ENCODE data around the gene PCSK6. TPM values are rescaled to one million over a fixed set of nuclear protein-coding genes. Genes with fewer than 3 reads are reported as not detected.

The PCSK6 gene
- total and polyA plus RNA-seq, 2 of the 8 experiments (the other 6 are each of a cell fraction or from before 2014, with no cell fraction given), result 1.9 to 4.0 TPM

DNA sequence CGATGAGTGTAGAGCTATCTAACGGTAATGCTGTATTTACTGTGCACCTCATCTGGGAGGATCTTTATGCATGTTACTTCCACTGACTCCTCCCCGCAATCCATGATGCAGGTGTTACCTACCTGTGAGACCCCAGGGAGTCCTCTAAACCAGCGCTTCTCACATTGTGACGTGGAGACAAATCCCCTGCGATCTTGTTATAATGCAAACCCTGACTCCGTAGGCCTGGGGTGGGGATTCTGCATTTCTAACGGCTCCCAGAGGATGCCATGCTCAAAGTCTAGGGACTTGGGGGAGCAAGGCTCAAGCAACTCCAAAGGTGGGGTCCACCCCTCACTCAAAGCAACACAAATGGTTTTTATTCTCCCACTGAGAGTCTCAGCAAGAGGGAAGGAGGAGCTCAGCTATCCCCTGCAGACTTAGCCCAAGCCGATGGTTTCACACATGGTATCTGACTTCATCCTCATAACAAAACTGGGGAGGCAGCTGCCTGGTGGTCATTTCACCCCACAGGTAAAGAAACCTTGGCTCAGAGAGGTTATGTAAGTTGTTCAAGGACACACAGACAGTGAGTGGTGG, 63.6 kb downstream of the PCSK6 start (continued):
- TF ChIP-seq CHD7 (IDR thresholded peaks at IDR 0.05; ENCODE audit: insufficient replicate concordance, low read length), result peak; percentile 25
- TF ChIP-seq SRF (IDR thresholded peaks at IDR 0.05; ENCODE audit: low read depth, low read length), result no peak
- TF ChIP-seq, protein P1, sequence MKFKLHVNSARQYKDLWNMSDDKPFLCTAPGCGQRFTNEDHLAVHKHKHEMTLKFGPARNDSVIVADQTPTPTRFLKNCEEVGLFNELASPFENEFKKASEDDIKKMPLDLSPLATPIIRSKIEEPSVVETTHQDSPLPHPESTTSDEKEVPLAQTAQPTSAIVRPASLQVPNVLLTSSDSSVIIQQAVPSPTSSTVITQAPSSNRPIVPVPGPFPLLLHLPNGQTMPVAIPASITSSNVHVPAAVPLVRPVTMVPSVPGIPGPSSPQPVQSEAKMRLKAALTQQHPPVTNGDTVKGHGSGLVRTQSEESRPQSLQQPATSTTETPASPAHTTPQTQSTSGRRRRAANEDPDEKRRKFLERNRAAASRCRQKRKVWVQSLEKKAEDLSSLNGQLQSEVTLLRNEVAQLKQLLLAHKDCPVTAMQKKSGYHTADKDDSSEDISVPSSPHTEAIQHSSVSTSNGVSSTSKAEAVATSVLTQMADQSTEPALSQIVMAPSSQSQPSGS (IDR thresholded peaks at IDR 0.05; ENCODE audit: low read length), result peak; percentile 65; the same call in 1 of the 2 replicates
- TF ChIP-seq, protein P2, sequence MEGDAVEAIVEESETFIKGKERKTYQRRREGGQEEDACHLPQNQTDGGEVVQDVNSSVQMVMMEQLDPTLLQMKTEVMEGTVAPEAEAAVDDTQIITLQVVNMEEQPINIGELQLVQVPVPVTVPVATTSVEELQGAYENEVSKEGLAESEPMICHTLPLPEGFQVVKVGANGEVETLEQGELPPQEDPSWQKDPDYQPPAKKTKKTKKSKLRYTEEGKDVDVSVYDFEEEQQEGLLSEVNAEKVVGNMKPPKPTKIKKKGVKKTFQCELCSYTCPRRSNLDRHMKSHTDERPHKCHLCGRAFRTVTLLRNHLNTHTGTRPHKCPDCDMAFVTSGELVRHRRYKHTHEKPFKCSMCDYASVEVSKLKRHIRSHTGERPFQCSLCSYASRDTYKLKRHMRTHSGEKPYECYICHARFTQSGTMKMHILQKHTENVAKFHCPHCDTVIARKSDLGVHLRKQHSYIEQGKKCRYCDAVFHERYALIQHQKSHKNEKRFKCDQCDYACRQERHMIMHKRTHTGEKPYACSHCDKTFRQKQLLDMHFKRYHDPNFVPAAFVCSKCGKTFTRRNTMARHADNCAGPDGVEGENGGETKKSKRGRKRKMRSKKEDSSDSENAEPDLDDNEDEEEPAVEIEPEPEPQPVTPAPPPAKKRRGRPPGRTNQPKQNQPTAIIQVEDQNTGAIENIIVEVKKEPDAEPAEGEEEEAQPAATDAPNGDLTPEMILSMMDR (IDR thresholded peaks at IDR 0.05; ENCODE audit: control extremely low read depth in 1 of 3, insufficient read depth in 1 of 3, low read depth in 1 of 3, low read length in 3 of 3), result no peak
- peak; percentile 80 for TF ChIP-seq CREB1 (IDR thresholded peaks at IDR 0.05)
- TF ChIP-seq SP4 (IDR thresholded peaks at IDR 0.05; ENCODE audit: low read length), result no peak
- peak; percentile 47; the same call in 1 of the 2 replicates for TF ChIP-seq SP1 (IDR thresholded peaks at IDR 0.05; ENCODE audit: low read depth, low read length)

Data from H1 (cell line).